Vagina (tissue), 2 donors: ENCODE data around the gene LYSET.
"Not testable (repeated sequence)": the region's sequence is repeated elsewhere in the genome, so short reads cannot be mapped to it uniquely, and the experiment has no call there.

Experiments
- POLR2A ChIP-seq, 2 donors: fragments of 450-650 bp; IDR thresholded peaks; one replicate each; pipeline ENCODE4 v1.6.1; 2017; ENCODE audit warnings: antibody characterized with exemption in 2 of 2, mild to moderate bottlenecking in 2 of 2, moderate library complexity in 2 of 2
- TF ChIP-seq, protein P1 (sequence below), 3 experiments: fragments of 450-650 bp in 2 of 3; fragments of 200-600 bp in 1 of 3; sonication (generic) in 1 of 3; IDR thresholded peaks; one replicate each; pipeline ENCODE4 v1.5.1; 2017 to 2019; ENCODE audit warnings: antibody characterized with exemption in 3 of 3, mild to moderate bottlenecking in 2 of 3, moderate library complexity in 2 of 3

DNA sequence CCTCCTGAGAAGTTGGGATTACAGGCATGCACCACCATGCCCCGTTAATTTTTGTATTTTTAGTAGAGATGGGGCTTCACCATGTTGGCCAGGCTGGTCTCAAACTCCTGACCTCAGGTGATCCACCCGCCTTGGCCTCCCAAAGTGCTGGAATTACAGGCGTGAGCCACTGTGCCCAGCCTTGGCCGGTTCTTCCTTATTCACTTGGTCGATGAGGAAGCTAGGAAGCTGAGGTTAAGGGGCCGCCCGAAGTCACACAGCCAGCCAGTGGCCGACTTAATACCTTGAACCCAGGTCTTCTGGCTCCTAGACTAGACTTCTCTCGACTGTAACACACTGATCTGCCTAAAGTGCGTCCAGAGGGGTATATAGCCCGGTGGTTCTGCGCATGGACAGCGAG, 48.6 kb upstream of the LYSET start:
- TF ChIP-seq, protein P1, sequence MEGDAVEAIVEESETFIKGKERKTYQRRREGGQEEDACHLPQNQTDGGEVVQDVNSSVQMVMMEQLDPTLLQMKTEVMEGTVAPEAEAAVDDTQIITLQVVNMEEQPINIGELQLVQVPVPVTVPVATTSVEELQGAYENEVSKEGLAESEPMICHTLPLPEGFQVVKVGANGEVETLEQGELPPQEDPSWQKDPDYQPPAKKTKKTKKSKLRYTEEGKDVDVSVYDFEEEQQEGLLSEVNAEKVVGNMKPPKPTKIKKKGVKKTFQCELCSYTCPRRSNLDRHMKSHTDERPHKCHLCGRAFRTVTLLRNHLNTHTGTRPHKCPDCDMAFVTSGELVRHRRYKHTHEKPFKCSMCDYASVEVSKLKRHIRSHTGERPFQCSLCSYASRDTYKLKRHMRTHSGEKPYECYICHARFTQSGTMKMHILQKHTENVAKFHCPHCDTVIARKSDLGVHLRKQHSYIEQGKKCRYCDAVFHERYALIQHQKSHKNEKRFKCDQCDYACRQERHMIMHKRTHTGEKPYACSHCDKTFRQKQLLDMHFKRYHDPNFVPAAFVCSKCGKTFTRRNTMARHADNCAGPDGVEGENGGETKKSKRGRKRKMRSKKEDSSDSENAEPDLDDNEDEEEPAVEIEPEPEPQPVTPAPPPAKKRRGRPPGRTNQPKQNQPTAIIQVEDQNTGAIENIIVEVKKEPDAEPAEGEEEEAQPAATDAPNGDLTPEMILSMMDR (IDR thresholded peaks at IDR 0.05) = not testable (repeated sequence)
- TF ChIP-seq POLR2A (IDR thresholded peaks at IDR 0.05) = not testable (repeated sequence)
